Smooth muscle cell (in vitro differentiated cells): ENCODE results near the gene CAMTA1. TPM values are rescaled to one million over a fixed set of nuclear protein-coding genes. Genes with fewer than 3 reads are reported as not detected.
A peak's percentile ranks its signal among the peaks of the same experiment; 100 is the strongest.

Source experiments
- DNase-seq: peaks from one replicate; lab custom pipeline; 2025; ENCODE audit not compliant: unreplicated experiment; lab: John Stamatoyannopoulos, UW
- H2AFZ ChIP-seq: fragments of 200-600 bp; sonication (generic); 2 replicates; pipeline ENCODE4 v1.6.0; 2016; ENCODE audit warnings: antibody characterized with exemption, low read depth, mild to moderate bottlenecking
- H3F3A ChIP-seq: fragments of 200-600 bp; sonication (generic); 2 replicates; pipeline ENCODE4 v1.6.0; 2017; ENCODE audit warnings: antibody characterized with exemption, low read depth
- H3K27ac ChIP-seq: fragments of 200-600 bp; sonication (generic); 2 replicates; pipeline ENCODE4 v1.5.1; 2016; ENCODE audit warnings: low read depth, mild to moderate bottlenecking
- H3K27me3 ChIP-seq: fragments of 200-600 bp; sonication (generic); 2 replicates; pipeline ENCODE4 v1.6.1; 2016; ENCODE audit warnings: low read depth, mild to moderate bottlenecking
- H3K36me3 ChIP-seq: fragments of 200-600 bp; sonication (generic); 2 replicates; pipeline ENCODE4 v1.5.1; 2016; ENCODE audit warnings: low read depth
- H3K4me1 ChIP-seq: fragments of 200-600 bp; sonication (generic); 2 replicates; pipeline ENCODE4 v1.5.1; 2016; ENCODE audit warnings: low read depth
- H3K4me2 ChIP-seq: fragments of 200-600 bp; sonication (generic); 2 replicates; pipeline ENCODE4 v1.6.0; 2016; ENCODE audit warnings: mild to moderate bottlenecking
- H3K4me3 ChIP-seq: fragments of 200-600 bp; sonication (generic); 2 replicates; pipeline ENCODE4 v1.5.1; 2016; ENCODE audit warnings: mild to moderate bottlenecking
- H3K79me2 ChIP-seq: fragments of 200-600 bp; sonication (generic); 2 replicates; pipeline ENCODE4 v1.6.0; 2016; ENCODE audit warnings: low read depth, mild to moderate bottlenecking
- H3K9ac ChIP-seq: fragments of 200-600 bp; sonication (generic); 2 replicates; pipeline ENCODE4 v1.6.0; 2016; ENCODE audit warnings: low read depth
- H3K9me3 ChIP-seq: fragments of 200-600 bp; sonication (generic); replicated peaks from 2 replicates; pipeline ENCODE4 v1.5.1; 2016; ENCODE audit warnings: low read depth
- H4K20me1 ChIP-seq: fragments of 200-600 bp; sonication (generic); 2 replicates; pipeline ENCODE4 v1.6.0; 2016; ENCODE audit warnings: low read depth
- CTCF ChIP-seq: fragments of 200-600 bp; sonication (generic); IDR thresholded peaks from 2 replicates; pipeline ENCODE4 v1.5.1; 2017; ENCODE audit warnings: borderline replicate concordance, mild to moderate bottlenecking, antibody characterized with exemption; ENCODE audit not compliant: insufficient read depth, poor library complexity, severe bottlenecking
- WGBS: methylation state at CpG from one replicate; pipeline ENCODE4 v1.1.7; 2016; ENCODE audit warnings: low lambda C conversion rate; 5-methylcytosine and 5-hydroxymethylcytosine counted together
- polyA plus RNA-seq: library from polyadenylated mRNA; unstranded; fragments of >200 nt; fragmentation: Nextera tagmentation; extraction: Ambion mirVana; gene quantifications from 2 replicates; pipeline ENCODE4 v1.2.1, GENCODE V29; 2016
- total RNA-seq: library from RNA; depleted of rRNA; stranded (reverse); fragments of >200 nt; gene quantifications from 2 replicates; pipeline ENCODE4 v1.2.3, GENCODE V29; 2014

The CAMTA1 gene
- total and polyA plus RNA-seq, 2 experiments from 2014 or later = 139 to 145 TPM

- no peak for DNase-seq
- H3K9ac ChIP-seq = no peak overlapping the region
- H3F3A ChIP-seq = peaks cover 17% of the 10 kb centered on the region
- no peak overlapping the region for H3K27ac ChIP-seq
- no peaks in the 10 kb centered on the region for H3K79me2 ChIP-seq
- peaks cover 6% of the 10 kb centered on the region for H3K36me3 ChIP-seq
- H2AFZ ChIP-seq = no peak overlapping the region
- 94% methylated on average over 16 of the region's 16 CpGs for whole genome bisulfite sequencing
- no peak overlapping the region for H3K4me3 ChIP-seq
- H4K20me1 ChIP-seq = peaks cover 6% of the 10 kb centered on the region
- H3K27me3 ChIP-seq = no peaks in the 10 kb centered on the region
- no peak for TF ChIP-seq CTCF
- H3K4me1 ChIP-seq = no peaks in the 10 kb centered on the region
- H3K4me2 ChIP-seq = no peak overlapping the region
- no peaks in the 10 kb centered on the region for H3K9me3 ChIP-seq
Observed at GRCh38 chr1:7781923-7782495, 996.8 kb downstream of the CAMTA1 start.

GRCh38 chr1:7783178-7783711 is 998.0 kb downstream of the CAMTA1 start:
- Histone ChIP-seq H3K9me3 (no peaks in the 10 kb centered on the region), H3K79me2 (no peaks in the 10 kb centered on the region), H3F3A (peaks cover 17% of the 10 kb centered on the region), H3K4me3 (peak overlapping the region; percentile 65), H2AFZ (no peak overlapping the region), H3K4me2 (peak overlapping the region; percentile 97), H3K27ac (no peak overlapping the region), H3K4me1 (no peaks in the 10 kb centered on the region), H3K9ac (peak overlapping the region; percentile 39), H3K36me3 (no peaks in the 10 kb centered on the region), H3K27me3 (no peaks in the 10 kb centered on the region), H4K20me1 (peaks cover 5% of the 10 kb centered on the region)
- peak; percentile 55 for DNase-seq
- no peak for TF ChIP-seq CTCF
- 16% methylated on average over 12 of the region's 34 CpGs for WGBS

- H3K4me3 ChIP-seq = peak within 1 kb of the TSS; percentile 65
- no peak within 1 kb of the TSS for H2AFZ ChIP-seq
- no peaks in the 10 kb centered on the region for H3K9me3 ChIP-seq
- H3F3A ChIP-seq = peaks cover 17% of the 10 kb centered on the region
- H3K36me3 ChIP-seq = no peaks in the 10 kb centered on the region
- no peak for TF ChIP-seq CTCF
- H3K27me3 ChIP-seq = no peaks in the 10 kb centered on the region
- H3K4me2 ChIP-seq = peak within 1 kb of the TSS; percentile 97
- peaks cover 5% of the 10 kb centered on the region for H4K20me1 ChIP-seq
- 0% methylated on average over 14 of the region's 90 CpGs for WGBS
- DNase-seq = peak; percentile 88
- H3K27ac ChIP-seq = no peak within 1 kb of the TSS
- no peaks in the 10 kb centered on the region for H3K4me1 ChIP-seq
- H3K79me2 ChIP-seq = no peaks in the 10 kb centered on the region
- peak within 1 kb of the TSS; percentile 39 for H3K9ac ChIP-seq
Observed at GRCh38 chr1:7783826-7784491, 998.7 kb downstream of the CAMTA1 start, which contains the start of gene PER3. PER3 (plus strand) TSS chr1:7784291; CDS start chr1:7784878, 587 bp downstream.
